ENCODE data around the gene ONECUT3. TPM values are rescaled to one million over a fixed set of nuclear protein-coding genes. Genes with fewer than 3 reads are reported as not detected.
"Not testable (repeated sequence)": the region's sequence is repeated elsewhere in the genome, so short reads cannot be mapped to it uniquely, and the experiment has no call there.

Gene ONECUT3
- total RNA-seq, 2 experiments from 2014 or later = not detected

GRCh38 chr19:1783354-1783753, 30.0 kb downstream of the ONECUT3 start:
- Mint-ChIP-seq H3K27me3 (peaks cover 63% of the 10 kb centered on the region), H3K27ac (no peak overlapping the region), H3K9me3 (no peaks in the 10 kb centered on the region), H3K4me3 (no peak overlapping the region), H3K4me1 (no peaks in the 10 kb centered on the region), H3K36me3 (no peaks in the 10 kb centered on the region)
- DNase-seq = no peak

GRCh38 chr19:1783874-1784273, 30.6 kb downstream of the ONECUT3 start:
- Mint-ChIP-seq H3K4me1 (no peaks in the 10 kb centered on the region), H3K27me3 (peaks cover 63% of the 10 kb centered on the region), H3K4me3 (no peak overlapping the region), H3K36me3 (no peaks in the 10 kb centered on the region), H3K9me3 (no peaks in the 10 kb centered on the region), H3K27ac (no peak overlapping the region)
- no peak for DNase-seq

- Mint-ChIP-seq H3K4me3 (no peak overlapping the region), H3K27ac (no peak overlapping the region), H3K9me3 (no peaks in the 10 kb centered on the region), H3K4me1 (no peaks in the 10 kb centered on the region), H3K27me3 (peaks cover 55% of the 10 kb centered on the region), H3K36me3 (no peaks in the 10 kb centered on the region)
- no peak for DNase-seq
Observed at GRCh38 chr19:1785310-1785709, 32.0 kb downstream of the ONECUT3 start.

GRCh38 chr19:1786668-1787067, 33.4 kb downstream of the ONECUT3 start:
- H3K36me3 Mint-ChIP-seq = no peaks in the 10 kb centered on the region
- no peaks in the 10 kb centered on the region for H3K9me3 Mint-ChIP-seq
- H3K4me3 Mint-ChIP-seq = no peak overlapping the region
- DNase-seq = no peak
- no peak overlapping the region for H3K27ac Mint-ChIP-seq
- peaks cover 53% of the 10 kb centered on the region for H3K27me3 Mint-ChIP-seq
- H3K4me1 Mint-ChIP-seq = no peaks in the 10 kb centered on the region

GRCh38 chr19:1787116-1787515, 33.8 kb downstream of the ONECUT3 start:
- H3K4me1 Mint-ChIP-seq = no peaks in the 10 kb centered on the region
- no peak overlapping the region for H3K4me3 Mint-ChIP-seq
- peaks cover 50% of the 10 kb centered on the region for H3K27me3 Mint-ChIP-seq
- H3K9me3 Mint-ChIP-seq = no peaks in the 10 kb centered on the region
- H3K27ac Mint-ChIP-seq = no peak overlapping the region
- DNase-seq = no peak
- H3K36me3 Mint-ChIP-seq = no peaks in the 10 kb centered on the region

GRCh38 chr19:1789261-1790041, 36.1 kb downstream of the ONECUT3 start:
- H3K27ac Mint-ChIP-seq = no peak overlapping the region
- peaks cover 39% of the 10 kb centered on the region for H3K27me3 Mint-ChIP-seq
- no peak for DNase-seq
- no peak overlapping the region for H3K4me3 Mint-ChIP-seq
- no peaks in the 10 kb centered on the region for H3K4me1 Mint-ChIP-seq
- no peaks in the 10 kb centered on the region for H3K9me3 Mint-ChIP-seq
- H3K36me3 Mint-ChIP-seq = no peaks in the 10 kb centered on the region

- H3K27me3 Mint-ChIP-seq = peaks cover 44% of the 10 kb centered on the region
- no peaks in the 10 kb centered on the region for H3K9me3 Mint-ChIP-seq
- H3K36me3 Mint-ChIP-seq = no peaks in the 10 kb centered on the region
- no peak overlapping the region for H3K27ac Mint-ChIP-seq
- DNase-seq = no peak
- no peaks in the 10 kb centered on the region for H3K4me1 Mint-ChIP-seq
- no peak overlapping the region for H3K4me3 Mint-ChIP-seq
Observed at GRCh38 chr19:1790054-1790792, 36.9 kb downstream of the ONECUT3 start.

GRCh38 chr19:1791879-1792278, 38.6 kb downstream of the ONECUT3 start:
- Mint-ChIP-seq H3K27me3 (peaks cover 52% of the 10 kb centered on the region), H3K9me3 (no peaks in the 10 kb centered on the region), H3K27ac (no peak overlapping the region), H3K4me1 (no peaks in the 10 kb centered on the region), H3K36me3 (no peaks in the 10 kb centered on the region), H3K4me3 (no peak overlapping the region)
- no peak for DNase-seq

GRCh38 chr19:1794424-1795172, 41.3 kb downstream of the ONECUT3 start:
- Mint-ChIP-seq H3K36me3 (no peaks in the 10 kb centered on the region), H3K4me3 (no peak overlapping the region), H3K27me3 (peaks cover 39% of the 10 kb centered on the region), H3K4me1 (no peaks in the 10 kb centered on the region), H3K27ac (no peak overlapping the region), H3K9me3 (no peaks in the 10 kb centered on the region)
- no peak for DNase-seq

GRCh38 chr19:1796395-1797142, 43.3 kb downstream of the ONECUT3 start:
- Mint-ChIP-seq H3K36me3 (no peaks in the 10 kb centered on the region), H3K4me1 (no peaks in the 10 kb centered on the region), H3K27me3 (peaks cover 29% of the 10 kb centered on the region), H3K9me3 (no peaks in the 10 kb centered on the region), H3K4me3 (no peak overlapping the region), H3K27ac (no peak overlapping the region)
- DNase-seq = no peak

GRCh38 chr19:1797313-1797712, 44.0 kb downstream of the ONECUT3 start:
- H3K4me1 Mint-ChIP-seq, DNase-seq, H3K9me3 Mint-ChIP-seq, H3K36me3 Mint-ChIP-seq, H3K27ac Mint-ChIP-seq, H3K4me3 Mint-ChIP-seq: not testable (repeated sequence)
- H3K27me3 Mint-ChIP-seq = peaks cover 29% of the 10 kb centered on the region

- no peaks in the 10 kb centered on the region for H3K9me3 Mint-ChIP-seq
- H3K36me3 Mint-ChIP-seq = no peaks in the 10 kb centered on the region
- H3K27me3 Mint-ChIP-seq = peaks cover 21% of the 10 kb centered on the region
- DNase-seq = no peak
- H3K4me1 Mint-ChIP-seq = no peaks in the 10 kb centered on the region
- no peak overlapping the region for H3K27ac Mint-ChIP-seq
- H3K4me3 Mint-ChIP-seq = no peak overlapping the region
Observed at GRCh38 chr19:1799695-1800342, 46.5 kb downstream of the ONECUT3 start.

GRCh38 chr19:1804858-1805257, 51.6 kb downstream of the ONECUT3 start:
- Mint-ChIP-seq H3K4me3 (no peak overlapping the region), H3K27ac (no peak overlapping the region), H3K9me3 (no peaks in the 10 kb centered on the region), H3K27me3 (no peaks in the 10 kb centered on the region), H3K4me1 (no peaks in the 10 kb centered on the region), H3K36me3 (no peaks in the 10 kb centered on the region)
- DNase-seq = no peak

GRCh38 chr19:1805401-1806183, 52.3 kb downstream of the ONECUT3 start:
- H3K9me3 Mint-ChIP-seq = no peaks in the 10 kb centered on the region
- DNase-seq = no peak
- H3K36me3 Mint-ChIP-seq = no peaks in the 10 kb centered on the region
- no peaks in the 10 kb centered on the region for H3K4me1 Mint-ChIP-seq
- no peak overlapping the region for H3K4me3 Mint-ChIP-seq
- no peaks in the 10 kb centered on the region for H3K27me3 Mint-ChIP-seq
- no peak overlapping the region for H3K27ac Mint-ChIP-seq

Data from activated naive CD8-positive, alpha-beta T cell treated with anti-CD3 and anti-CD28 coated beads for 36 hours (primary cell).